Vagina (tissue), 2 donors: ENCODE data around the gene LRRC8C. TPM values are rescaled to one million over a fixed set of nuclear protein-coding genes. Genes with fewer than 3 reads are reported as not detected.

Experiments used
- DNase-seq, 2 donors: peaks; one replicate each; pipeline ENCODE4 v3.0.0-alpha.2; 2017; ENCODE audit errors: extremely low spot score in 2 of 2
- H3K27ac ChIP-seq: fragments of 200-600 bp; sonication (generic); one replicate; pipeline ENCODE4 v1.5.1; 2019
- H3K27me3 ChIP-seq: fragments of 200-600 bp; sonication (generic); one replicate; pipeline ENCODE4 v1.5.1; 2019
- H3K36me3 ChIP-seq, 2 donors: fragments of 200-600 bp; sonication (generic); one replicate each; pipeline ENCODE4 v1.5.1; 2017 to 2019
- H3K4me1 ChIP-seq: fragments of 200-600 bp; sonication (generic); one replicate; pipeline ENCODE4 v1.5.1; 2019
- H3K4me3 ChIP-seq, 2 donors: fragments of 200-600 bp; sonication (generic); 1 replicate in 1 of 2; 2 replicates in 1 of 2; pipeline ENCODE4 v1.5.1; 2016 to 2019
- H3K9me3 ChIP-seq: fragments of 200-600 bp; sonication (generic); one replicate; pipeline ENCODE4 v1.5.1; 2019
- POLR2A ChIP-seq, 2 donors: fragments of 450-650 bp; IDR thresholded peaks; one replicate each; pipeline ENCODE4 v1.6.1; 2017; ENCODE audit warnings: antibody characterized with exemption in 2 of 2, mild to moderate bottlenecking in 2 of 2, moderate library complexity in 2 of 2
- POLR2AphosphoS5 ChIP-seq, 2 donors: sonication (generic); formaldehyde crosslinking; IDR thresholded peaks; one replicate each; pipeline ENCODE4 v1.9.0; 2017; ENCODE audit warnings: antibody characterized with exemption in 2 of 2, mild to moderate bottlenecking in 2 of 2, low read depth in 1 of 2; ENCODE audit not compliant: insufficient read depth in 1 of 2
- intact Hi-C: fragments of 100-400 bp; cut with DNase I; formaldehyde crosslinking; loops from one replicate; pipeline ENCODE4 v1.15.1; 2023
- total RNA-seq: library from RNA; depleted of rRNA; stranded (reverse); fragments of >200 nt; gene quantifications from one replicate; pipeline ENCODE4 v1.2.3, GENCODE V29; 2016
- TF ChIP-seq, protein P1 (sequence below), 3 experiments: fragments of 450-650 bp in 2 of 3; fragments of 200-600 bp in 1 of 3; sonication (generic) in 1 of 3; IDR thresholded peaks; one replicate each; pipeline ENCODE4 v1.5.1; 2017 to 2019; ENCODE audit warnings: antibody characterized with exemption in 3 of 3, mild to moderate bottlenecking in 2 of 3, moderate library complexity in 2 of 3

LRRC8C gene
- total RNA-seq, 1 donor from 2014 or later, result 5.4 TPM

DNA sequence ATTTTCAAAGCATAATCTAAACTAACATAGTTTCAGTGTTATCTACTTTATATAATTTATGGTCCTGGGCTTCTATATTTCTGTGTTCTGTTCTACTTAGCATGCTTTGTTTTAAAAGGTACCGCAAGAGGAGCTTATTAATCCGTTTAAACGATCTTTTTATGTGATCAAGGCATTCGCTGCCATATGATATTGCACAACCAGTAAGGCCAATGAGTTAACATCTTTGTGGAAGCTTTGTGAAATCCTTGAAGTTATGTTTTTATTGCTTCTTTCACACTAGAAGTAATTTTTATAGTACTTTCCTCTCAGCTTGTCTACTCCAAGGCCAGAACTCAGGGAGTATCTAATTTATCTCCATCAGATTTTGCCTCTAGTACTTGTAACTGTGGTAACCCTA, 8.9 kb downstream of the LRRC8C start:
- no peak for TF ChIP-seq POLR2AphosphoS5 (IDR thresholded peaks at IDR 0.05; ENCODE audit: insufficient read depth in 1 of 2, low read depth in 1 of 2)
- no peak overlapping the region for H3K27ac ChIP-seq
- no peak for DNase-seq
- H3K4me3 ChIP-seq, result no peak overlapping the region
- intact Hi-C loops, result no loop called here
- no peaks in the 10 kb centered on the region for H3K4me1 ChIP-seq
- H3K27me3 ChIP-seq, result no peaks in the 10 kb centered on the region
- H3K36me3 ChIP-seq, result no peaks in the 10 kb centered on the region
- no peaks in the 10 kb centered on the region for H3K9me3 ChIP-seq

DNA sequence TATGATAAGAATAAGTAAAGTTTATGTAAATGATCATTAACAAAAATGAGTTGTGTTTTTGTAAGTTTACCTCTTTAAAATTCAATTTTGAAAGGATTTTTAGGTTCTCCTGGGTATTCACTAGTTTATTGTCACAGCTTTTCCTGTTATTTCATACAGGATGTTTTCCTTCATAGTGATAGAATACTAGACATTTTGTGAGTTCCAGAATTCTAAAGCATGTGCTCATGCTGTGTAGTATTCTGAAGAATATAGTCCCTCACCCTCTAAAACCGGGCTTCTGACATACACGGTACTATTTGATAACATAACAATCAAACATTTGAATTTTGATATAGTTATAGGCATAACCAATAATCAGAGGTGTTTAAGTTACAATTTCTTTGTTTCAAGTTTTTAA, 10.7 kb downstream of the LRRC8C start:
- Histone ChIP-seq H3K27ac (no peak overlapping the region), H3K4me3 (no peak overlapping the region), H3K4me1 (no peaks in the 10 kb centered on the region), H3K9me3 (no peaks in the 10 kb centered on the region), H3K27me3 (no peaks in the 10 kb centered on the region), H3K36me3 (no peaks in the 10 kb centered on the region)
- intact Hi-C loops, result no loop called here
- TF ChIP-seq POLR2A (IDR thresholded peaks at IDR 0.05) (no peak), POLR2AphosphoS5 (IDR thresholded peaks at IDR 0.05; ENCODE audit: insufficient read depth in 1 of 2, low read depth in 1 of 2) (no peak)
- TF ChIP-seq, protein P1, sequence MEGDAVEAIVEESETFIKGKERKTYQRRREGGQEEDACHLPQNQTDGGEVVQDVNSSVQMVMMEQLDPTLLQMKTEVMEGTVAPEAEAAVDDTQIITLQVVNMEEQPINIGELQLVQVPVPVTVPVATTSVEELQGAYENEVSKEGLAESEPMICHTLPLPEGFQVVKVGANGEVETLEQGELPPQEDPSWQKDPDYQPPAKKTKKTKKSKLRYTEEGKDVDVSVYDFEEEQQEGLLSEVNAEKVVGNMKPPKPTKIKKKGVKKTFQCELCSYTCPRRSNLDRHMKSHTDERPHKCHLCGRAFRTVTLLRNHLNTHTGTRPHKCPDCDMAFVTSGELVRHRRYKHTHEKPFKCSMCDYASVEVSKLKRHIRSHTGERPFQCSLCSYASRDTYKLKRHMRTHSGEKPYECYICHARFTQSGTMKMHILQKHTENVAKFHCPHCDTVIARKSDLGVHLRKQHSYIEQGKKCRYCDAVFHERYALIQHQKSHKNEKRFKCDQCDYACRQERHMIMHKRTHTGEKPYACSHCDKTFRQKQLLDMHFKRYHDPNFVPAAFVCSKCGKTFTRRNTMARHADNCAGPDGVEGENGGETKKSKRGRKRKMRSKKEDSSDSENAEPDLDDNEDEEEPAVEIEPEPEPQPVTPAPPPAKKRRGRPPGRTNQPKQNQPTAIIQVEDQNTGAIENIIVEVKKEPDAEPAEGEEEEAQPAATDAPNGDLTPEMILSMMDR (IDR thresholded peaks at IDR 0.05), result no peak
- no peak for DNase-seq

DNA sequence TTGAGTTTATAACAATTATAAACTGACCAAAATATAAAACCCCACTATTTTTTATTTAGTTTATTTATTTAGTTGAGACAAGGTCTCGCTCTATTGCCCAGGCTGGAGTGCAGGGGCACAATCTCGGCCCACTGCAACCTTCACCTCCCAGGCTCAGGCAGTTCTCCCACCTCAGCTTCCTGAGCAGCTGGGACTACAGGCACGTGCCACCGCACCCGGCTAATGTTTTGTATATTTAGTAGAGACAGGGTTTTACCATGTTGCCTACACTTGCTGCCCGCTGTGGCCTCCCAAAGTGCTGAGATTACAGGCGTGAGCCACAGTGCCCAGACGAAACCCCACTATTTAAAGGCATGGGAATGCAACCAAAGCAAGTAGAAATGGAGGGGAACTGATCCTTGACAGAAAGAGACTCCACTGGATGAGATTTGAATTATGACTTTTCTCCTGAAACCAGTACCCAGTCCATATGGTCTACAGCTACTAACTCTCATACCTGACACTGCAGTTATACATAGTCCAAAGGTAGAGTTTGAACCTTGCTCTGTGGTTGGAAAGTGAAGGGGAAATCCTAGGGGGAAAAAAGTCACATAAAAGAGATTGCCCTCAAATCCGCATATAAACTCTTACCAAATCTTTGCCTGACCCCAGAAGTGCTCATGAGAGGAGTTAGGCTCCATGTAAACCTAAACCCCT, 11.3 kb downstream of the LRRC8C start:
- intact Hi-C loops, result no loop called here
- H3K4me3 ChIP-seq, result no peak overlapping the region
- TF ChIP-seq, protein P1 (IDR thresholded peaks at IDR 0.05), result no peak
- TF ChIP-seq POLR2A (IDR thresholded peaks at IDR 0.05) (no peak), POLR2AphosphoS5 (IDR thresholded peaks at IDR 0.05; ENCODE audit: insufficient read depth in 1 of 2, low read depth in 1 of 2) (no peak)
- H3K4me1 ChIP-seq, result no peaks in the 10 kb centered on the region
- H3K9me3 ChIP-seq, result no peaks in the 10 kb centered on the region
- H3K27me3 ChIP-seq, result no peaks in the 10 kb centered on the region
- no peaks in the 10 kb centered on the region for H3K36me3 ChIP-seq
- DNase-seq, result no peak
- H3K27ac ChIP-seq, result no peak overlapping the region

DNA sequence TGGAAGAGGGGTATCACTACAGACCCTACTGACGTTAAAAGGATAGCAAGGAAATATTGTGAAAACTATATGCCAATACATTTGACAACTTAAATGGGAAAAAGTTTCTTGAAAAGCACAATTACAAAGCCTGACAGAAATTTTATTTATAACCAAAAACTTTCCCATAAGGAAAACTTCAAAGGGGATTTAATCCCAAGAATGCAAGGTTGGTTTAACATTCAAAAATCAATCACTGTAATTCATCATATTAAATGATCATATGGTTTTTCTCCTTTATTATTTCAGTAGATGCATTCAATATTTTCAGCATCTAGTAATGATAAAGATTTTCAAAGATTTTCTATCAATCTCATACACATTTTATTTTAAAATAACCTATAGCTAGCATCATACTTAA, 13.3 kb downstream of the LRRC8C start:
- Histone ChIP-seq H3K27me3 (no peaks in the 10 kb centered on the region), H3K36me3 (no peaks in the 10 kb centered on the region), H3K4me1 (no peaks in the 10 kb centered on the region), H3K9me3 (no peaks in the 10 kb centered on the region), H3K4me3 (no peak overlapping the region), H3K27ac (no peak overlapping the region)
- intact Hi-C loops, result no loop called here
- no peak for DNase-seq
- TF ChIP-seq, protein P1 (IDR thresholded peaks at IDR 0.05), result no peak
- TF ChIP-seq POLR2A (IDR thresholded peaks at IDR 0.05), result no peak
- no peak for TF ChIP-seq POLR2AphosphoS5 (IDR thresholded peaks at IDR 0.05; ENCODE audit: insufficient read depth in 1 of 2, low read depth in 1 of 2)

DNA sequence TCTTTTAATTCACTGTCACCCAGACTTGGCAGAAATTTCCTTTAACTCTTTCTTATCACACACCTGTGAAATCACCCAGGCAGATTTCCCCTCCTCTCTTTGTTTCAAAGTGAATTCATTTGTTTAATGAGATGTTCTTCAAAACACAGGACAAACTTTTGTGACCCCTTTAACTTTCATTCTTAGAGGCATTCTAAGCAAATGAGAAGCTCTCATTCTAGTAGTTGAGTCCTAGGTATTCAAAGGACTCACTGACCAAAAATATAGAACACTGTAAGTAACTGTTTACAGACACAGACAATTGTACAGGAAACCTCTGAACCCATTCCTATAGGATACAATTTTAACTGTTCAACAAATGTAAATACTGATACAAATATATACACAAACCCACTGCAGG, 16.9 kb downstream of the LRRC8C start:
- intact Hi-C loops, result no loop called here
- Histone ChIP-seq H3K36me3 (no peaks in the 10 kb centered on the region), H3K27me3 (no peaks in the 10 kb centered on the region), H3K4me1 (no peaks in the 10 kb centered on the region), H3K4me3 (no peak overlapping the region), H3K27ac (no peak overlapping the region), H3K9me3 (no peaks in the 10 kb centered on the region)
- TF ChIP-seq POLR2A (IDR thresholded peaks at IDR 0.05) (no peak), POLR2AphosphoS5 (IDR thresholded peaks at IDR 0.05; ENCODE audit: insufficient read depth in 1 of 2, low read depth in 1 of 2) (no peak)
- TF ChIP-seq, protein P1 (IDR thresholded peaks at IDR 0.05), result no peak
- no peak for DNase-seq
